Lung (tissue), 12 donors: ENCODE data around the gene PDE6A. TPM values are rescaled to one million over a fixed set of nuclear protein-coding genes. Genes with fewer than 3 reads are reported as not detected.

ENCODE experiments used
- ATAC-seq: fragments of 200-7000 bp; cut with Tn5 transposase; one replicate; pipeline ENCODE4 v1.9.1; 2020; ENCODE audit warnings: moderate number of reproducible peaks; ENCODE audit not compliant: insufficient read depth, low FRiP score
- DNase-seq, 3 donors: peaks; one replicate each; pipeline ENCODE4 v3.0.0-alpha.2; 2013 to 2017
- H3K27ac ChIP-seq, 2 donors: one replicate each; pipeline ENCODE4 v1.5.1; 2013; ENCODE audit warnings: mild to moderate bottlenecking in 2 of 2, moderate library complexity in 2 of 2, control low read depth in 1 of 2, inconsistent platforms in 1 of 2, low read depth in 1 of 2, low read length in 1 of 2
- H3K27me3 ChIP-seq, 3 donors: one replicate each; pipeline ENCODE4 v1.5.1; 2013; ENCODE audit warnings: low read length in 2 of 3; ENCODE audit not compliant: control insufficient read depth in 3 of 3, insufficient read depth in 3 of 3
- H3K36me3 ChIP-seq, 4 donors: one replicate each; pipeline ENCODE4 v1.5.1; 2013; ENCODE audit warnings: low read length in 4 of 4, mild to moderate bottlenecking in 1 of 4, moderate library complexity in 1 of 4; ENCODE audit not compliant: control insufficient read depth in 4 of 4, insufficient read depth in 4 of 4
- H3K4me1 ChIP-seq, 5 donors: one replicate each; pipeline ENCODE4 v1.5.1; 2013; ENCODE audit warnings: low read length in 5 of 5, mild to moderate bottlenecking in 2 of 5, moderate library complexity in 1 of 5; ENCODE audit not compliant: control insufficient read depth in 5 of 5, insufficient read depth in 5 of 5
- H3K4me3 ChIP-seq: one replicate; pipeline ENCODE4 v1.5.1; 2013; ENCODE audit warnings: mild to moderate bottlenecking, control low read depth, moderate library complexity
- H3K9ac ChIP-seq, 2 donors: one replicate each; pipeline ENCODE4 v1.5.1; 2013; ENCODE audit warnings: low read length in 2 of 2, control low read depth in 1 of 2; ENCODE audit not compliant: insufficient read depth in 1 of 2
- H3K9me3 ChIP-seq, 4 donors: one replicate each; pipeline ENCODE4 v1.5.1; 2013; ENCODE audit warnings: low read length in 3 of 4, mild to moderate bottlenecking in 1 of 4, moderate library complexity in 1 of 4; ENCODE audit not compliant: control insufficient read depth in 4 of 4, insufficient read depth in 3 of 4
- WGBS, 2 donors: extraction: QIAGEN DNeasy Blood & Tissue Kit; methylation state at CpG; one replicate each; pipeline ENCODE4 v1.1.7; 2013; 5-methylcytosine and 5-hydroxymethylcytosine counted together
- polyA plus RNA-seq, 2 donors: library from polyadenylated mRNA; stranded (reverse); fragments of 200-250 nt; gene quantifications; one replicate each; pipeline ENCODE4 v1.2.1, GENCODE V29; 2013
- total RNA-seq, 2 donors: library from RNA; depleted of rRNA in 1 of 2; stranded (reverse); fragments of >200 nt in 1 of 2; gene quantifications; one replicate each; pipeline ENCODE4 v1.2.1, GENCODE V29; 2014 to 2021
- TF ChIP-seq, protein P1 (sequence below): IDR thresholded peaks from 2 replicates; pipeline ENCODE4 v1.5.1; 2012; ENCODE audit warnings: mild to moderate bottlenecking; ENCODE audit errors: control extremely low read depth, extremely low read depth
- donor health status: control.
- donor health status: control.
- donor health status: Bipolar disorder and iron deficiency.
- donor health status: healthy.
- donor health status: DM: yes; HTN: yes; CAD: no.

The PDE6A gene
- total and polyA plus RNA-seq, 4 donors = 0.03 to 0.06 (median 0.06) TPM; not detected in 1

DNA sequence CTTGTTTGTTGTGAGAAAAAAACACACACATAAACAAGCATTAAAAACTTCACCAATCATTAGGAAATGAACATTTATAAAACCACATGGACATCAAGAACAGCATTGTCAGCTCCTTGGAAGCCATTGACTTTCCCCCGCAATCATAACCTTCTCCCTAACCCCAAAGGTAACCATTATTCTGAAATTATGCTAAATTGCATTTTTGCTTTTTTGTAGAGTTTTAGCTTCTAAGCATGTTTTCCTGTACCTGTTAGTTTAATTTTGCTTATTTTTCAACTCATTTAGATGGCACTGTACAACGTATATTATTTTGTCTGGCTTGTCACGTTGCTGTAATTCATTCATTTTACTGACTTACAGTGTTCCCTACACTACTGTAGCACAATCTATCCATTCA lies 36.8 kb downstream of the PDE6A start:
- Histone ChIP-seq H3K4me3 (no peak overlapping the region), H3K27ac (no peak overlapping the region), H3K4me1 (no peaks in the 10 kb centered on the region), H3K36me3 (no peaks in the 10 kb centered on the region), H3K9me3 (no peaks in the 10 kb centered on the region), H3K27me3 (peaks cover 0 to 3% (median 0%) of the 10 kb centered on the region in 3 donors), H3K9ac (no peak overlapping the region)
- DNase-seq (no peak), ATAC-seq (no peak)
- 86 to 92% methylated on average over 3 of the region's 3 CpGs for WGBS, 2 donors
- TF ChIP-seq, protein P1, sequence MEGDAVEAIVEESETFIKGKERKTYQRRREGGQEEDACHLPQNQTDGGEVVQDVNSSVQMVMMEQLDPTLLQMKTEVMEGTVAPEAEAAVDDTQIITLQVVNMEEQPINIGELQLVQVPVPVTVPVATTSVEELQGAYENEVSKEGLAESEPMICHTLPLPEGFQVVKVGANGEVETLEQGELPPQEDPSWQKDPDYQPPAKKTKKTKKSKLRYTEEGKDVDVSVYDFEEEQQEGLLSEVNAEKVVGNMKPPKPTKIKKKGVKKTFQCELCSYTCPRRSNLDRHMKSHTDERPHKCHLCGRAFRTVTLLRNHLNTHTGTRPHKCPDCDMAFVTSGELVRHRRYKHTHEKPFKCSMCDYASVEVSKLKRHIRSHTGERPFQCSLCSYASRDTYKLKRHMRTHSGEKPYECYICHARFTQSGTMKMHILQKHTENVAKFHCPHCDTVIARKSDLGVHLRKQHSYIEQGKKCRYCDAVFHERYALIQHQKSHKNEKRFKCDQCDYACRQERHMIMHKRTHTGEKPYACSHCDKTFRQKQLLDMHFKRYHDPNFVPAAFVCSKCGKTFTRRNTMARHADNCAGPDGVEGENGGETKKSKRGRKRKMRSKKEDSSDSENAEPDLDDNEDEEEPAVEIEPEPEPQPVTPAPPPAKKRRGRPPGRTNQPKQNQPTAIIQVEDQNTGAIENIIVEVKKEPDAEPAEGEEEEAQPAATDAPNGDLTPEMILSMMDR = no peak

DNA sequence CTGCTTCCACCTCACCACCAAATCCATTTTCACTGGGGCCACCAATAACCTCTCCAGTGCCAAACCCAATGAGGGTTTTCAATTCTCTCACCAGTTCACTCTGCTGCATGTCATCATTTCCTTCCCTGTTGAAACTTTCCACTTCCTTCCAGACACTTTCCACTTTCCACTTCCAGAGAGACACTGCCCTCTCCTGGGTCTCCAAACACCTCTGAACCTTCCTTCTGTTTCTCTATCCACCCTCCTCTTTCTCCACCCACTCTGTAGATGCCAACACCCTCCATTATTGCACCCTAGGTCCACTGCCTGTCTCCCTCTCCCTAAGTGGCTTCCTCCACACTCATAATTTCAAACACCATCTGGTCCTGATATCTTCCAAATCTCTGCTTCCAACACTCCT lies 39.6 kb downstream of the PDE6A start:
- TF ChIP-seq, protein P1 = no peak
- no peak overlapping the region for H3K27ac ChIP-seq
- peaks cover 0 to 3% (median 0%) of the 10 kb centered on the region in 3 donors for H3K27me3 ChIP-seq
- no peak overlapping the region for H3K4me3 ChIP-seq
- no peaks in the 10 kb centered on the region for H3K36me3 ChIP-seq
- no peak for ATAC-seq
- DNase-seq = no peak
- no peaks in the 10 kb centered on the region for H3K9me3 ChIP-seq
- H3K9ac ChIP-seq = no peak overlapping the region
- H3K4me1 ChIP-seq = no peaks in the 10 kb centered on the region

DNA sequence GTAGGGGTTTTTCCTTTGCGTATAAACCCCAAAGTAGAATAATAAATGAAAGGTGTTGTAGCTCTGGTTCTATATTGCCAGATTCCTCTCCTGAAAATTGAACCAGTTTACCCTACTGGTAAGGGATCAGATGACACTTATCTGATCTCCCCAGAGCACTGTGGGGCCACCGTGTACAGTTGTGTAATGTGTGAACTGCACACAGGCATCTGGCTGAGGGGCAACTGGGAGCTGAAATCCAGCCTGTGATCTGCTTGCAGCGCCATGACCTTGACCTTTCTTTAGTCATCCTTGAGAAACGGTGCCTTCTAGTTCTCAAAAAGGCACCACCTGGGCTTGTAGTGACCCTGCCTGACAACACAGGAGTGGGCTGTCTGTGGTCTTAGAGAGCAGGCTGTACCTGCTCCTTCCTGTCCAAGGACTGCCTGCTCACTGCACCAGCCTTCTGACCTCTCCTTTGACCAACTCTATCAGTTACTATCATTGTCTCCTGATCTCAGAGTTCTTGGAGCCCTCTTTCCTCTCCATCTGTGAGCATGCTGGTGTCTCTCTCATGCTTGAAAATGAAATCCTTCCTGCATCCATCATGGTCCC lies 40.2 kb downstream of the PDE6A start:
- Histone ChIP-seq H3K27me3 (no peaks in the 10 kb centered on the region), H3K36me3 (no peaks in the 10 kb centered on the region), H3K27ac (no peak overlapping the region), H3K9me3 (no peaks in the 10 kb centered on the region), H3K9ac (no peak overlapping the region), H3K4me3 (no peak overlapping the region), H3K4me1 (no peaks in the 10 kb centered on the region)
- WGBS, 2 donors = 64% methylated on average over 4 of the region's 4 CpGs
- TF ChIP-seq, protein P1 = no peak
- ATAC-seq = no peak
- no peak for DNase-seq

DNA sequence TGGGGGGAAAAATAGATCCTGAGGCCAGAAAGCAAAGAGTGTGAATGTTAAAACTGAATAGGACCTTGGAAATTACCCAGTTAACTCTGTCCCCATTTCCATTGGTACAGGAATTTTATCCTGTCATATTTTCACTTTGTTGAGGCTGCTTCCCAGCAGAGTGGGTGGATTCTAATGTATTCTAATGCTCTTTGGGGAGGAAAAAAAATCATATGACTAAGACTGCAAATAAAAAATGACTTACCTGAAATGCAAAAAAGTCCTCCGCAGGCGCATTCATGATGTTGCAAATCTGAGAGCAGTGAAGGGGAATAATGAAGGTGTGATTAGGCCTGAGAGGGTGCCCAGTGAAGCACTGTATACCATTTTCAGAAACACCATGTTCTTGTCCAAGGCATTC lies 41.2 kb downstream of the PDE6A start:
- ATAC-seq (no peak), DNase-seq (no peak)
- no peaks in the 10 kb centered on the region for H3K4me1 ChIP-seq
- 89 to 94% methylated on average over 2 of the region's 2 CpGs for WGBS, 2 donors
- no peak overlapping the region for H3K9ac ChIP-seq
- no peaks in the 10 kb centered on the region for H3K36me3 ChIP-seq
- H3K27me3 ChIP-seq = no peaks in the 10 kb centered on the region
- TF ChIP-seq, protein P1 = no peak
- H3K9me3 ChIP-seq = no peaks in the 10 kb centered on the region
- no peak overlapping the region for H3K27ac ChIP-seq
- H3K4me3 ChIP-seq = no peak overlapping the region
